ENCODE measurements around the gene DFFA.
"Not testable (repeated sequence)": the region's sequence is repeated elsewhere in the genome, so short reads cannot be mapped to it uniquely, and the experiment has no call there.

Gene DFFA

DNA sequence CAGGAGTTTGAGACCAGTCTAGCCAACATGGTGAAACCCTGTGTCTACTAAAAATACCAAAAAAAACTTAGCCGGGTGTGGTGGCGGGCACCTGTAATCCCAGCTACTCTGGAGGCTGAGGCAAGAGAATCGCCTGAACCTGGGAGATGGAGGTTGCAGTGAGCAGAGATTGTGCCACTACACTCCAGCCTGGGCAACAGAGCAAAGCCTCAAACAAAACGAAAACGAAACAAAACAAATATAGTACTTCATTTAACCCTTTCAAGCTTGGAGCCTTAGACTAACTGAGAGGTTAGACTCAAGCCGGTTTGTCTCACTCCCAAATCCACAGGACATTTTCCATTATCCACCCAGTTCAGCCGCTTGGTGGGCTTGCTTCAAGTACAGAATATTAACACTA, 14.9 kb downstream of the DFFA start:
- DNase-seq: not testable (repeated sequence)

DNA sequence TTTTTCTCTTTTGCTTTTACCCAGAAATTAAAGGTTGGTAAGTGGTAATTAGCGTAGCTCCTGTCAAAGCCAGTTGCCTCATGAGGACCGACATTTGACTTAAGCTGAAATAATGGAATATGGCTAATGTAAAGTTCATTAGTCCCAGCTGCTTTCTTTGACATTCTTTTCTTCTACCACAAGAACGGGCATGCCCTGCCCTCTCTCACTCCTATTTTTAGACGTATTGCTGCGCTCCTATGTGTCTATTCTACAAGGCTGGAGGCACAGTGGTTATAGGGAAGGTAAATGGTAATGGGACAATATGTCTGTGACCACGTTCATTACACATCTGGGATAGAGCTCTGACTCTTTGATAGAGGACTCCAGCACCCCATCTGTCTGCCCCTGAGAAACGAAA, 15.7 kb downstream of the DFFA start:
- DNase-seq: no peak

DNA sequence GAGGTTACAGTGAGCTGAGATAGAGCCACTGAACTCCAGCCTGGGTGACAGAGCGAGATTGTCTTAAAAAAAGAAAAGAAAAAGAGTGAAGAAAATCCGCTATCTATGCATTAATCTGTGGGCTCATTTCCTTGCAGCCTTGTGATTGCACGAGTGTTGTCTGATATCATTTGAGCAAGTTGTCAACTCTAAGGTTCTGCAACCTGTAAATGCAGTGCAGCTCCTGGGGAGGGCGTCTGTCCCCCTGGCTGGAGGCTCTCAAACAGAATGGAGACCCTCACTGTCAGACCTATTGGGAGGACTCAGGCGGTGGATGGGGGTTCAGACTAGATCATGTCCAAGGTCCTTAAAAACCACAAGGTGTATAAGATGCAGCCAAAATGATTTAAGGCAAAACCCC, 16.3 kb downstream of the DFFA start:
- no peak for DNase-seq

DNA sequence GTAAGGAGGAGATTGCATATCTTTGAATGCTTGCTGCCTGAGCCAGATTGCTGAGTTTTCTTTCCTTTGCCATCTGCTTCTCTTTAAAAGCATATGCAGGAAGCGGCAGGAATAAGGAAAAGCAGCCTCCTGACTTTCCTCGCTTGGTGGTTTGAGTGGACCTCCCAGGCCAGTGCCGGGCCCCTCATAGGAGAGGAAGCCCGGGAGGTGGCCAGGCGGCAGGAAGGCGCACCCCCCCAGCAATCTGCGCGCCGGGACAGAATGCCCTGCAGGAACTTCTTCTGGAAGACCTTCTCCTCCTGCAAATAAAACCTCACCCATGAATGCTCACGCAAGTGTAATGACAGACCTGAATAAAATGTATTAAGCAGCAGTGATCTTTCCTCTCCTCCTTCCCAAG, 21.0 kb downstream of the DFFA start:
- no peak for DNase-seq

DNA sequence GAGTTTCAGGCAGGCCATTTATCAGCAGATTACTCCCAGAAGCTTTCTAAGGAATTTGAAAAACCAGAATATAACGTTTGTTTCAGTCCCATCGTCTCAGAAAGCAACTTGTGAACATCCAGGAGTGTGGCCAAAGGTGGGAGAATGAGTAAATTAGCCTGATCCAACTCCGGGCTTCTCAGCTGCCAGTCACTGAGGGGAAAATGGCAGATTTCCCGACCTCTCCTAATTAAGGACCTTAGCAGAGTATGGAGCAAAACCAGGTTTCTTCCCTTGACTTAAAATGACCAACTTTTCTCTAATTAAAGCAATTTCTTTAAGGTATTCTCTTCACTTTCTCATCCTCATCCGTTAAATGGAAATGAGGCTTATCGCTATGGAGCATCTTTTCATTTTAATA, 21.5 kb downstream of the DFFA start:
- no peak for DNase-seq

DNA sequence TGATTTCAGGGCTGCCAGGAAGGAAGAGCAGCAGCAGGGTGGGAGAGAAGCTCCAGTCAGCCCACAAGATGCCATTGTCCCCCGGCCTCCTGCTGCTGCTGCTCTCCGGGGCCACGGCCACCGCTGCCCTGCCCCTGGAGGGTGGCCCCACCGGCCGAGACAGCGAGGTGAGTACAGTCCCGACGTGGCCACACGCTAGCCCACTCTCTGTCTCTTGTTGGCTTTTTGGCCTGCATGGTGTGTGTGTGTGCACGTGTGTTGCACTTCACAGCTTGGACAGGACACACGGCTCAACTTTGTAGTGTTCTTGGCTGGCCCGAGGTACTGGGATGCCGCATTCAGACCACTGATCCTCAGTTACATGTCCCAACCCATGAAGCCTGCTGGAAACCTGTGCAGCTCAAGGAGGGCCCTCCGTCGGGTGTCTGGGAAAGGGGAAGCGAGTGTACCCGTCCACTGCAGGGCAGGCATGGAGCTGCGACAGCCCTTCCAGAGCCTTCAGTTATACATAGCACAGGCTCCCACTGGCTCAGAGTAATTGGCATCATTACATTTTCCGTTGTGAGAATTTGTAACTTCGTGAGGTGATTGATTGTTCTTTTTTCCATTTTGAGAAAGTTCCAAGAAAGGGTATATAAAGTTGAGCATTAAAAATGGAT, 22.0 kb downstream of the DFFA start:
- DNase-seq: no peak

DNA sequence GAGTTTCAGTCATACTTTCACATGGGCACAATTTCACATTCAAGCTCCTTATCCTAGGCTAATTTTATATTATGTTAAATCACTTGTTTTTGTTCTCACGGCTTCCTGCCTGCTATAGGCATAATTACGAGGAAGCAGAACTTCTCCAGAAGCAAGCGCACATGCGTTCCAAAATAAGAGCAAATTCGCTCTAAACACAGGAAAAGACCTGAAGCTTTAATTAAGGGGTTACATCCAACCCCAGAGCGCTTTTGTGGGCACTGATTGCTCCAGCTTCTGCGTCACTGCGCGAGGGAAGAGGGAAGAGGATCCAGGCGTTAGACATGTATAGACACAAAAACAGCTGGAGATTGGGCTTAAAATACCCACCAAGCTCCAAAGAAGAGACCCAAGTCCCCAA, 22.6 kb downstream of the DFFA start, which contains the start of gene CORT:
CORT (plus strand) TSS at position 281 of the 400 bp plus-strand sequence. CDS start 193 bp downstream, outside the sequence.
- DNase-seq: no peak

DNA sequence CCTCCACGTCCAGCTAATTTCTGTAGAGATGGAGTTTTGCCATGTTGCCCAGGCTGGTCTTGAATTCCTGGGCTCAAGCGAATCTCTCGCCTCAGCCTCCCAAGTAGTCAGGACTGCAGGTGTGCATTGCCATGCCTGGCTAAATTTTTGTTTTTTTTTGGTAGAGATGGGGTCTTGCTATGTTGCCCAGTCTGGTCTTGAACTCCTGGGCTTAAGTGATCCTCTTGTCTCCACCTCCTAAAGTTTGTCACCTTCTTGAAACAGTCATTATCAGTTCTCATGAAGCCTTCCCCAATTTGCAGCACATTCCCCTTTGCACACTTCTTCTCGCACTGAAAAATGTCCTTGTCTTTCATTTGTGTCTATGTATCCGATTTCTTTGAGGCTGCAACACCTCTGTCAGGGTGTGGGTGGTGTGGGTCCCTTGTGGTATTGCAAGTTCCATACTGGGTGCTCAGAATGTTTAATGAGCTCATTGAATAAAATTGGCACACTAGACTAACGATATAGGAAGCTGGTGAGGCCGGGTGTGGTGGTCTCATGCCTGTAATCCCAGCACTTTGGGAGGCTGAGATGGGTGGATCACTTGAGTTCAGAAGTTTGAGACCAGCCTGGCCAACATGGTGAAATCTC, 25.4 kb downstream of the DFFA start:
- DNase-seq: no peak

DNA sequence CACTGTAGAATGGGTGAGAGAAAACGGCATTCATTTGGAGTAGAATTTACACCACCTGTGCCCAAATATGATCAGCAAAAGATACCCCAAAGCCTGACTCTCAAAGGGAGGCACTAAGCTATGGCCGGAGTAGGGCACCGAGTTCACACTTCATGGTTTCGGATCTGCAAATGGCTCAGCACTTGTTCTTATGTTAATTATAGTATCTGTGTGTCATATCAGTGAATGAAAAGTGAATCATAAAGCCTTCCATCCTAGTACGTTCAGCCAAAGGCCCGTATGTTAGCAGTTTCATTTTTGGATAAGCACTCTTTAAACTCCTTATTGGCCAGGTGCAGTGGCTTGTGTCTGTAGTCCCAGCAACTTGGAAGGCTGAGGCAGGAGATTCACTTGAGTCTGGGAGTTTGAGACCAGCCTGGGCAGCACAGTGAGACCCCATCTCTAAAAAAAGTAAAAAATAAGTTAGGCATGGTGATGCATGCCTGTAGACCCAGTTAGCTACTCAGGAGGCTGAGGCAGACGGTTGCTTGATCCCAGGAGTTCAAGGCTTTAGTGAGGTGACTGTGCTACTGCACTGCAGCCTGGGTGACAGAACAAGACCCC, 27.4 kb downstream of the DFFA start:
- DNase-seq: no peak

DNA sequence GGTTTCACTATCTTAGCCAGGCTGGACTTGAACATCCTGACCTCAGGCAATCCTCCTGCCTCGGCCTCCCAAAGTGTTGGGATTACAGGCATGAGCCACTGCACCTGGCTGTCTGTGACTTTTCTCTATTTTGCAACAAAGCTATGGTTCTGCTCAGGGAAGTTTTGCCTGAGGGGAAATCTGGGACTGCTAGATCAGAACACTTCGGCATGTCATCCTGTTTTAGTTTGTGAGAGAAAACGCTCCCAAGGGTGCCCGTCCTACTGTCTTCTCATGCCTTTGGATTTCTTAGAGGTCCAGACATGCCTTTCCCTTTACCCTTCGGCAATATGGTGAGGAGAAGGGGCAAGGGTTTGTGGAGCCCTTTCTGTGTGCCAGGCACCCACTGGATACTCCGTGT, 28.1 kb downstream of the DFFA start:
- DNase-seq: no peak

DNA sequence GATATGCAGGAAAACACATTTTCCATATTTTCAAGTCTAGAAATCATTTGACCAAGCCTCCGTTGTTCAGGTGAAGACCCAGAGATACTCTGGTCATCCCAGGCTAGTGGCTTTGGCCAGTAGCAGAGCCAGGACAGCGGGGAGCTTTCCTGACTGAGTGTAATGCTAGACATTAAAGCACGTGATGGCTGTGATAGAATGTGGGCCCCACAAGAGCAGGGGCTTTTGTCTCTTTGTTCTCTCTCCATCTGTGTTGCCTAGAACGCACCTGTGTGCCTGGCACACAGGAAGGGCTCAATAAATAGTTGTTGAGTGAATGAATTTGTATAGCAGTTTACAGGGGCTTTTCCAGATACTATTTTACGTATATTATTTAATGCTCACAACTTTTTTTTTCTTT, 31.5 kb downstream of the DFFA start:
- no peak for DNase-seq

DNA sequence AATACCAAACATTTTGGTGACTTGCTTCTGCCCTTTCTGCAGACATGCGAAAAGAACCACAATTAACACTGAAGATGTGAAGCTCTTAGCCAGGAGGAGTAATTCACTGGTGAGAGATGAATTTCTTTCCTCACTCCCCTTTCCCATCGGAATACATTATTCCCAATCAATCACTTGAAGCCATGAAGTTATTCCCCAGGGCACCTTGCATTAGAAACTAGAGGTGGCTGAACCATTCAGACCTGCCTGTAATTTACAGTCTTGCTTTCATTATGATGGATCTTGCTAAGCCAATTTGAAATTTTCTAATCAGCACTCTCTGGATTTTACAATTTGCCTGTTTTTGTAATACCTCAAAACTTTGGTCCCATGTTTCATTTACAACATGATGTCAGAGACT, 32.0 kb downstream of the DFFA start:
- no peak for DNase-seq

DNA sequence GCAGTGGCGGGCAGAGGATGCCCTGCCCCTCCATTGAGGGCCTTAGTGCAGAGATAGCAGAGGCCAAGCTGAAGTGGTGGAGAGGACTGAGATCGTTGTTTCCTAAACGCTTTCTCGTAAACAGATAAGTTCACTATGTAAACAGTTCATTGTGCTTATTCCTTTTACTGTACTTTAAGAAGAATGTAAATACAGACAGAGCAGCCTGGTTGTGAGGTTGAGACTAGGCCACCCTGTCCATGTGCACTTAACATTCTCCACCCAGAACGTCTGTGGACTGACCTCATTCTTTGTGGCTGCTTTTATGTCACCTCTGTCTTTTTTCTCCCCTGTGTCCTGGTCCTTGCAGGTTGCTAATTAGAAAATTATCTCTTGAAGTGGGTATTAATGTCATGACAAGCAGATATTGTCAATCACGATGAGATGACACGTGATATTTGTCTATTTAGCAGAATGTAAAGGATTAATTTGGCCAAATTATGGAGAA, 33.6 kb downstream of the DFFA start:
- DNase-seq: no peak

DNA sequence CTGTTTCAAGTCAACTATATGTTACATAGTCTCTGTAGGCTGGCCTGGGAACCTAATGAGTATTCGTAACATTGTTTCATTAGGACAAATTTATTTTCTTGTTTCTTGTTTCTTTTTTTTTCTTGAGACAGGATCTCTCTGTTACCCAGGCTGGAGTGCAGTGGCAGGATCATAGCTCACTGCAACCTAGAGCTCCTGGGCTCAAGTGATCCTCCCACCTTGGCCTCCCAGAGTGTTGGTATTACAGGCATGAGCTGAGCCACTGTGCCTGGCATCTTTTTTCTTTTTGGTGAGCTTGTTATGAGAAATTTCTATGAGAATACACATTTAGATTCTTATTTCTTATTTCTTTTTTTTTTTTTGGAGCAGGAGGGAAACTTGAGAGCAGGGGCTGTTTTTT, 35.3 kb downstream of the DFFA start:
- no peak for DNase-seq

DNA sequence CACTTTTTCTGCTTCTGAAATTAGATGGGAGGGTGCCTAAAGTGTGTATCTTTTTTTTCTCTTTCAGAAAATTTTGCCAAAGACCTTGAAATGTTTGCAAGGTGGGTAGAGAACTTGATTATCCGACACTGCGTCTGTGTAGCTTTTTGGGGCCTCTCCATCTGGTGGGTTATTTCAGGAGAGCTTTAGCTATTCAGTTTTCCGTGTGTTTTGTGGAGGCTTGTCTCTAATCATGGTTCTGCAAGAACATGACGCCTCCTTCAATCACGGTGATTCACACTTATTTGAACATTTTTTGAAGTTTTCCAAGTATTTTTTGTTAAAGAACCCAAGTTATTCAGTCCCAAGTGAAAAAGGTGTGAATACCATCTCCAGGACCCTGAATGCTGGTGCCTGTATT, 37.7 kb downstream of the DFFA start:
- no peak for DNase-seq

DNA sequence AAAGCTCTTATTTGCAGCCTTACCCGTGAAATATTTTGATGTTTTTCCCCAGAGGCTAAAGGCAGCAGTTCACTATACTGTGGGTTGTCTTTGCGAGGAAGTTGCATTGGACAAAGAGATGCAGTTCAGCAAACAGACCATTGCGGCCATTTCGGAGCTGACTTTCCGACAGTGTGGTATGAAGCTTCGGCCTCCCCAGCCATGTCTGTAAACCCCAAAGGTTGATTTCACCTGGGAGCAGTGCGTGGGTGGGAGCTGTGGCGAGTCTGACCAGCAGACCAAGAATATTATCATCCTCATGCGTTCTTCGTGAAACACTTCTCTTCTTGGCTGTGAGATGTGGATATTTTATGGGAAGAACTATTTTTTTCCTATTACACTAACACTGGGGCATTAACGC, 38.5 kb downstream of the DFFA start:
- no peak for DNase-seq

DNA sequence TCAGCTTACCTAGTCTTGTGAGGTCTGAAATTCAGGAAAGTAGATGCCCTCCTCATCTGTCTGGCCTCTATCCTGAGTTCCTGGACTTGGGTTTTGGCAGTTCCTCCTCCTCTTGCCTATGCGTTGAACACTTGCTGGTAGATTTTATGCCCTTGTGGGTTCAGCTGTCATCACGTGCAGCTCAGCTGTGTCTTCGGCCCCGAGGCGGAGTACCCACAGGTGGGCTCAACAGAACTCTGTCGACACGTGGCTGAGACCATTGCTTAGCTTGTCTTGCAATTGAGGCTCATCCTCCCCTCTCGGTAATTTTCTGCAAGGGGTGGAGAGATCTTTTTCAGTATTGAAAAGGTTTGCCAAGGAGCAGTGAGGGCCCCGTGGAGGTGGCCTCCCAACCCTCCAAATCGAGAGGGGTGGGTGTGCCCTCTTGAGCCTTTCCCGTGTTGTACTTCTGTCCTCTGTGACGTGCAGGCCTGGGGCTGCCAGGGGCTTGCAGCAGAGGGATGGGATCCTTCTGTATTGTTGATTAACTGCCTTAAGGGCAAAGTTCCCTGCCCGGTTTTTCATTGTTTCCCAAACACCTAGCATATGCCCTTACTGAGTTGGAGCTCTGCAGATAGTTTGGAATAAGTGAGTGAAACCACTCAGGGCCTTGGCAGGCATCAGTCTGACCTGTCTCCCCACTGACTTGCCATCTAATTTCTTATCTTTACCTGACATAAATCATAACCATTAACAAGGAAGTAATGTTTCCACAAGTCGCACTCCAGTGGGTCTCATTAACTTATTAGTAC, 39.2 kb downstream of the DFFA start:
- DNase-seq: no peak

DNA sequence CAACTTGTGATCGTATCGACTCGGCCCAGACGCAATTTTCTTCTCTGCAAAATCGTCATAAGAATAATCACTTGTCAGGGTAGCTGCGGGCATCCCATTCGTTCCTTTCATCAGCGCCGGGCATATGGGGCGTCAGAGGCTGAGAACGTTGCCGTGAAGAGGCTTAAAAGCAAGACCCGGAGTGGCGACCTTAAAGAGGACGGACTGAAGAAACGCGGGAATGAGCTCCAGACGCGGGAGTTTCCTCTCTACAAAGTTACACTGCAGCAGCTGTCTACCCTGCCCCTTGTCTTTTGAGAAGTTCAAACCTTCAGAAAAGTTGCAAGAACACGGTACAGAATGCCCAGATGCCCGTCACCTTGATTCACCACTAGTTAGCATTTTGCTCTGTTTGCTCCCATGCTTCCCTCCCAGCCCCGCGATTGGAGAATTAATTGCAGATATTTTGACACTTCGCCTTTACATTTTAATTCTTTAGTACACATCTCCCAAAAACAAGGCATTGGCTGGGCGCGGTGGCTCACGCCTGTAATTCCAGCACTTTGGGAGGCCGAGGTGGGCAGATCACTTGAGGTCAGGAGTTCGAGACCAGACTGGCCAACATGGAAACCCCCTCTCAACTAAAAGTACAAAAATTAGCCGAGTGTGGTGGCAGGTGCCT, 41.1 kb downstream of the DFFA start:
- no peak for DNase-seq

DNA sequence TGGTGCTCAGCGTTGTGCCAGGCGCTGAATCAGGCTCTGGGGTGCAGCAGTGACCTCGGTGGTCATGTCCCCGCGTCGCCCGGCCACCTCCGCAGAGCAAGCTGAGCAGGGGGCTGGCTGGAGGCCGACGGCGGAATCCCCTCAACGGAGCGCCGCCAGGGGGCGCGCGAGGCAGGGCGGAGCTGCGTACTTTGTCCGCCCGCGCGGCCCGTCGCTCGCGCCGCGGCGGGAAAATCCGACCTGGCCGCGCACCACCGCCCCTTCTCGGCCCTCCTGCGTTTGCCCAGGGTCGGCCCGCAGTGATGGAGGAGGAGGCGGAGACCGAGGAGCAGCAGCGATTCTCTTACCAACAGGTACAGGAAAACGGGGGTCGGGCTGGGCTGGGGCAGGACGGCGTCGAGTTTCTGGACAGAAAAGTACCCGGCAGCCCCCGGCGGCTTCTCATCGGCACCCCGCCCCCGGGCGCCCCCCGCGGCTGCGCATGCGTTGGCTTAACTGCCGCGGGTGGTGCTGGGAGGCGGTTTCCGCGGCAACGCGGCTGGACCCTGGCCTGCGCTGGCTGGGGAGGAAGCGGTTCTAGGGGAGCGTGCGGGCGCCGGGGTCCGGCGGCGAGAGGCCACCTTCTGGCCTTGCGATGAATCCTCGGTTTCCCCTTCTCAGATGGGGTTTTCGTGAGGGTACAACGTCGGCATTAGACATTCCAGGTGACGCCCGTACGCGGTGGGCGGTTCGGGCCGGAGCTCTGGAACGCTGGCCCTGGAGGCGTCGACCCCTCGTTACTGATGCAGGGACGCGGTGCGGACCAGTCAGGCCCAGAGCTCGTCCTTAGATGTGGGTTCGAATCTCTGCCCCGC, 41.9 kb downstream of the DFFA start, which contains the start of gene CENPS:
CENPS (plus strand) TSS at position 218 of the 854 bp plus-strand sequence; CDS start at position 303, 85 bp downstream.
- peak; percentile 92 for DNase-seq

DNA sequence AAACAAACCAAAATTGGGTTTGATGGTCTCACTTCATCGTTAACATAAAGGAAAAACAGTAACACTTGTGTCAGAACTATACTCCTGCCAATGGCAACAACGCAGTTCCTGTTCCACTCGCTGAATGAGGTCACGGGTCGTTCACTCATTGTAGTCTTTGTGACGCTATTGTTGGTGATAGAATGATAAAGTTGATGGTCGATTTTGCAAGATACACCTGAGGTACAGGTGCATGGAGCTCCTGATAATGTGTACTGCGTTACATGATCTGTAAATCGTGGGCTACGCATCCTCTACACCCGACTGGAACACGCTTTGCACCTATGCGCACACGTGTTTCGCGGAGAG, 42.5 kb downstream of the DFFA start:
- DNase-seq: no peak

DNA sequence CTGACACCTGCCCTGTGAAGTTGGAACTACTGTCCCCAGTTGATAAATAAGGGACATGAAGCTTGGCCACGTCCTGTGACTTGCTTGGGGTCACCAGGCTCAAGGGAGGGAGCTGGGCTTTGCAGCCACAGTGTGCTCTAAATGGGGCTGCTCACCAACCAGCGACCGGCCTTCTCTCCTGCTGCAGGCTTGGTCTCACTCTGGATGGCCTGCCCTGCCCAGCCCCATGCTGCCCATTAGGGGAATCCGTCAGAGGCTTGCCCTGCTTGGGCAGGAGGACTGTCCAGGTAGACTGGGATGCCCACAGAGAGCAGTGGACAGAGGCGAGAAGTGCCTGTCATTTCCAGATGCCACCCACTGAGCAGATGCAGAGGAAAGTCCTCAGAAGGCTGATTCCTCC, 43.3 kb downstream of the DFFA start:
- no peak for DNase-seq

DNA sequence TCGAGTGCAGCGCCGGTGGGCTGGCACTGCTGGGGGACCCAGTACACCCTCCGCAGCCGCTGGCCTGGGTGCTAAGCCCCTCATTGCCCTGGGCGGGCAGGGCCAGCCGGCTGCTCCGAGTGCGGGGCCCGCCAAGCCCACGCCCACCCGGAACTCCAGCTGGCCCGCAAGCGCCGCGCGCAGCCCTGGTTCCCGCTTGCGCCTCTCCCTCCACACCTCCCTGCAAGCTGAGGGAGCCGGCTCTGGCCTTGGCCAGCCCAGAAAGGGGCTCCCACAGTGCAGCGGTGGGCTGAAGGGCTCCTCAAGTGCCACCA, 45.8 kb downstream of the DFFA start:
- DNase-seq: not testable (repeated sequence)

Data from activated gamma-delta T cell treated with Interleukin-2 at 50 U/mL for 16 hours (primary cell).